Smooth muscle cell (in vitro differentiated cells): ENCODE measurements around the gene DNAJC16. TPM values are rescaled to one million over a fixed set of nuclear protein-coding genes. Genes with fewer than 3 reads are reported as not detected.
"Not testable (repeated sequence)": the region's sequence is repeated elsewhere in the genome, so short reads cannot be mapped to it uniquely, and the experiment has no call there.

Source experiments
- DNase-seq: peaks from one replicate; lab custom pipeline; 2025; ENCODE audit not compliant: unreplicated experiment; lab: John Stamatoyannopoulos, UW
- H2AFZ ChIP-seq: fragments of 200-600 bp; sonication (generic); 2 replicates; pipeline ENCODE4 v1.6.0; 2016; ENCODE audit warnings: antibody characterized with exemption, low read depth, mild to moderate bottlenecking
- H3F3A ChIP-seq: fragments of 200-600 bp; sonication (generic); 2 replicates; pipeline ENCODE4 v1.6.0; 2017; ENCODE audit warnings: antibody characterized with exemption, low read depth
- H3K27ac ChIP-seq: fragments of 200-600 bp; sonication (generic); 2 replicates; pipeline ENCODE4 v1.5.1; 2016; ENCODE audit warnings: low read depth, mild to moderate bottlenecking
- H3K27me3 ChIP-seq: fragments of 200-600 bp; sonication (generic); 2 replicates; pipeline ENCODE4 v1.6.1; 2016; ENCODE audit warnings: low read depth, mild to moderate bottlenecking
- H3K36me3 ChIP-seq: fragments of 200-600 bp; sonication (generic); 2 replicates; pipeline ENCODE4 v1.5.1; 2016; ENCODE audit warnings: low read depth
- H3K4me1 ChIP-seq: fragments of 200-600 bp; sonication (generic); 2 replicates; pipeline ENCODE4 v1.5.1; 2016; ENCODE audit warnings: low read depth
- H3K4me2 ChIP-seq: fragments of 200-600 bp; sonication (generic); 2 replicates; pipeline ENCODE4 v1.6.0; 2016; ENCODE audit warnings: mild to moderate bottlenecking
- H3K4me3 ChIP-seq: fragments of 200-600 bp; sonication (generic); 2 replicates; pipeline ENCODE4 v1.5.1; 2016; ENCODE audit warnings: mild to moderate bottlenecking
- H3K79me2 ChIP-seq: fragments of 200-600 bp; sonication (generic); 2 replicates; pipeline ENCODE4 v1.6.0; 2016; ENCODE audit warnings: low read depth, mild to moderate bottlenecking
- H3K9ac ChIP-seq: fragments of 200-600 bp; sonication (generic); 2 replicates; pipeline ENCODE4 v1.6.0; 2016; ENCODE audit warnings: low read depth
- H3K9me3 ChIP-seq: fragments of 200-600 bp; sonication (generic); replicated peaks from 2 replicates; pipeline ENCODE4 v1.5.1; 2016; ENCODE audit warnings: low read depth
- H4K20me1 ChIP-seq: fragments of 200-600 bp; sonication (generic); 2 replicates; pipeline ENCODE4 v1.6.0; 2016; ENCODE audit warnings: low read depth
- WGBS: methylation state at CpG from one replicate; pipeline ENCODE4 v1.1.7; 2016; ENCODE audit warnings: low lambda C conversion rate; 5-methylcytosine and 5-hydroxymethylcytosine counted together
- polyA plus RNA-seq: library from polyadenylated mRNA; unstranded; fragments of >200 nt; fragmentation: Nextera tagmentation; extraction: Ambion mirVana; gene quantifications from 2 replicates; pipeline ENCODE4 v1.2.1, GENCODE V29; 2016
- total RNA-seq: library from RNA; depleted of rRNA; stranded (reverse); fragments of >200 nt; gene quantifications from 2 replicates; pipeline ENCODE4 v1.2.3, GENCODE V29; 2014
- TF ChIP-seq, protein P1 (sequence below): fragments of 200-600 bp; sonication (generic); IDR thresholded peaks from 2 replicates; pipeline ENCODE4 v1.5.1; 2017; ENCODE audit warnings: borderline replicate concordance, mild to moderate bottlenecking, antibody characterized with exemption; ENCODE audit not compliant: insufficient read depth, poor library complexity, severe bottlenecking

DNAJC16 gene
- total and polyA plus RNA-seq, 2 experiments from 2014 or later: 4.0 to 18.3 TPM

DNA sequence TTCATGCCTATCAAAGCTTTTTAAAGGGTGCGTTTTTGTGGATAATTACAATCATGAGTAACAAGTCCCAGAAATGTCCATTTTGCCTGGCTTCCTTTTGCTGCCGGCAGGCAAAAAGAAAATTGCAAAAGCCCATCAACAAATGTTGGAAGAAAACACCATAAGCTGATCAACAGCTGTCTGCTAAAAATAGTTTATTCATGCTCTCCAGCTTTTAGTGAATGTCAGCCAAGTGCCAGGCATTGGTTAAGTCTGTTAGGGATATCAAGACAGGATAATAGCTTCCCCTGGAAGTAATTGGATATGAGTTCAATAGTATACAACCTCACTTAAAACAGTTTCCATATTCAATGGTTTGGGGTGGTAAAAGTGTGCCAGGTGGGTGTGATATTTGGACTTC lies 71.8 kb downstream of the DNAJC16 start:
- Histone ChIP-seq H3K4me3 (no peak overlapping the region), H2AFZ (no peak overlapping the region), H3K27ac (no peak overlapping the region), H4K20me1 (no peaks in the 10 kb centered on the region), H3K9ac (no peak overlapping the region), H3K36me3 (no peaks in the 10 kb centered on the region), H3K27me3 (peaks cover 15% of the 10 kb centered on the region), H3K9me3 (no peaks in the 10 kb centered on the region), H3K79me2 (no peaks in the 10 kb centered on the region), H3F3A (no peaks in the 10 kb centered on the region), H3K4me2 (no peak overlapping the region), H3K4me1 (peaks cover 4% of the 10 kb centered on the region)
- no peak for DNase-seq
- TF ChIP-seq, protein P1, sequence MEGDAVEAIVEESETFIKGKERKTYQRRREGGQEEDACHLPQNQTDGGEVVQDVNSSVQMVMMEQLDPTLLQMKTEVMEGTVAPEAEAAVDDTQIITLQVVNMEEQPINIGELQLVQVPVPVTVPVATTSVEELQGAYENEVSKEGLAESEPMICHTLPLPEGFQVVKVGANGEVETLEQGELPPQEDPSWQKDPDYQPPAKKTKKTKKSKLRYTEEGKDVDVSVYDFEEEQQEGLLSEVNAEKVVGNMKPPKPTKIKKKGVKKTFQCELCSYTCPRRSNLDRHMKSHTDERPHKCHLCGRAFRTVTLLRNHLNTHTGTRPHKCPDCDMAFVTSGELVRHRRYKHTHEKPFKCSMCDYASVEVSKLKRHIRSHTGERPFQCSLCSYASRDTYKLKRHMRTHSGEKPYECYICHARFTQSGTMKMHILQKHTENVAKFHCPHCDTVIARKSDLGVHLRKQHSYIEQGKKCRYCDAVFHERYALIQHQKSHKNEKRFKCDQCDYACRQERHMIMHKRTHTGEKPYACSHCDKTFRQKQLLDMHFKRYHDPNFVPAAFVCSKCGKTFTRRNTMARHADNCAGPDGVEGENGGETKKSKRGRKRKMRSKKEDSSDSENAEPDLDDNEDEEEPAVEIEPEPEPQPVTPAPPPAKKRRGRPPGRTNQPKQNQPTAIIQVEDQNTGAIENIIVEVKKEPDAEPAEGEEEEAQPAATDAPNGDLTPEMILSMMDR: no peak
- WGBS: 82% methylated on average over 2 of the region's 2 CpGs

DNA sequence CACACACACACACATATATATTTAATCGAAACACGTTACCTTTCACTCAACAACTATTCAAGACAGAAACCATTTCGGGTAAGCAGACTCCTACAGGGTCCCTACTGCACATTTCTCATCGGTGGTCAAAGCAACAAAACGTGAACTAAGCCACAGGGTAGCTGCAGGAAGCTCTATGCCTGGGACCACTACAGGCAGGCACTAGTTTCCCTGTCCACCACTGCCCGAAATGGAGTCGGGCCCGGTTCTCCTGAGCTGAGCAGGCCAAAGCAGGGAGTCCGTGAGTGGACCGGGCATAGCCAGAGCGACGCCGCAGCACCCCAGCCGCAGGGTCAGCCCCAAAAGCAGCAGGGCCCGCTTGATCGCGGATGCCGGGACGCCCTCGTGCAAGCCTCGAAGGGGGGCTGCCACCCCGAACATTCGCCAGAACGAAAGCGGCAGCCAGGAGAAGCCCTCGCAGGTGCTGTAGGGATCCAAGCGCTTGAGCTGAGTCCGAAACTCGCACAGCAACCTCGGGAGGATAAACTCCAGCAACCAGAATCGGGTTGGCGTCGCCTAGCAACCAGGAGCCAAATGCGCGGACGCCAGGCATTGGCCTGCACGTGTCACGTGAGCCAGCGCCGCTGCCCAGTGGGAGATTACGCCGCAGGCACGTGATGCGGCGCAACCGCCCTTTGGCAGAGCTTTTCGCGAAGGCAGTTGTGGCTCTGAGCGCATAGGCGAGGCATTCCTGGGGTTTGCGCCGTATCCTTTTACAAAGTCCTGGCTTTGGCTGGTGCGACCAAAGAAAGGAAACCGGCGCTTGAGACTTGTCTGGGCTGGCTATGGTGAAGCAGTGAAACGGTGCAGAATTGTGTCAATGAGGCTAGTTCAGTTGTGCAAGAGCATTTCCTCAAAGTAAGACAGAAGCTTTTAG lies 76.7 kb downstream of the DNAJC16 start:
- Histone ChIP-seq H3K9me3 (no peaks in the 10 kb centered on the region), H3F3A (no peaks in the 10 kb centered on the region), H3K9ac (peak overlapping the region; percentile 87), H2AFZ (peak overlapping the region; percentile 96), H3K36me3 (no peaks in the 10 kb centered on the region), H4K20me1 (no peaks in the 10 kb centered on the region), H3K27ac (peak overlapping the region; percentile 69), H3K4me1 (peaks cover 4% of the 10 kb centered on the region), H3K4me2 (peak overlapping the region; percentile 98), H3K79me2 (no peaks in the 10 kb centered on the region), H3K4me3 (peak overlapping the region; percentile 84), H3K27me3 (no peaks in the 10 kb centered on the region)
- TF ChIP-seq, protein P1: no peak
- peak; percentile 55 for DNase-seq
- WGBS: 7% methylated on average over 56 of the region's 56 CpGs

DNA sequence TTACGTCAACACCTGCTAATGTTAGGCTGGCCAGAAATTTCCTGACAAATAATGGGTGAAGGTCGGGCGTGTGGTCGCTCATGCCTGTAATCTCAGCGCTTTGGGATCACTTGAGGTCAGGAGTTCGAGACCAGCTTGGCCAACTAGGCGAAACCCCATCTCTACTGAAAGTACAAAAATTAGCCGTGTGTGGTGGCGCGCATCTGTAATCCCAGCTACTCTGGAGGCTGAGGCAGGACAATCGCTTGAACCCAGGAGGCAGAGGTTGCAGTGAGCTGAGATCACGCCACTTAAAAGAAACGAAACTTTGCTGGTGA lies 77.3 kb downstream of the DNAJC16 start:
- H3K27ac ChIP-seq: peak overlapping the region; percentile 69
- H4K20me1 ChIP-seq, DNase-seq, H3K4me1 ChIP-seq, H3K36me3 ChIP-seq, H3K9ac ChIP-seq, H3K9me3 ChIP-seq, H2AFZ ChIP-seq, H3K27me3 ChIP-seq, H3K79me2 ChIP-seq, H3F3A ChIP-seq: not testable (repeated sequence)
- peak overlapping the region; percentile 98 for H3K4me2 ChIP-seq
- peak overlapping the region; percentile 84 for H3K4me3 ChIP-seq
- 91% methylated on average over 13 of the region's 13 CpGs for WGBS

DNA sequence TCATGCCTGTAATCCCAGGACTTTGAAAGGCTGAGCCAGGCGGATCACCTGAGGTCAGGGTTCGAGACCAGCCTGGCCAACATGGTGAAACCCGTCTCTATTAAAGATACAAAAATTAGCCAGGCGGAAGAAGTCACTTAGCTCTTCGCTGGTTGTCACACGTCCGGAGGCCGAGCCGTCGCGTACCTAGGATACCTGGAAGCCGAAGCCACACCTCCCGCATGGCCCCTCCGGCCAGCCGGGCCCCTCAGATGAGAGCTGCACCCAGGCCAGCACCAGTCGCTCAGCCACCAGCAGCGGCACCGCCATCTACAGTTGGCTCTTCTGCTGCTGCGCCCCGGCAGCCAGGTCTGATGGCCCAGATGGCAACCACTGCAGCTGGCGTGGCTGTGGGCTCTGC lies 77.8 kb downstream of the DNAJC16 start:
- not testable (repeated sequence) for H3K4me2 ChIP-seq, H3K79me2 ChIP-seq, H3K4me1 ChIP-seq, DNase-seq, H4K20me1 ChIP-seq, H3F3A ChIP-seq, H3K9ac ChIP-seq, H3K4me3 ChIP-seq, H3K9me3 ChIP-seq, H3K27ac ChIP-seq, H3K36me3 ChIP-seq, H3K27me3 ChIP-seq, H2AFZ ChIP-seq
- 96% methylated on average over 15 of the region's 21 CpGs for WGBS
